ENCODE measurements around the gene PCCA. TPM values are rescaled to one million over a fixed set of nuclear protein-coding genes. Genes with fewer than 3 reads are reported as not detected.
A peak's percentile ranks its signal among the peaks of the same experiment; 100 is the strongest.

Gene PCCA
- polyA plus RNA-seq, 1 experiment, result 22.6 TPM

- Histone ChIP-seq H3K27me3 (ENCODE audit: control insufficient read depth, insufficient read depth, low read length) (no peaks in the 10 kb centered on the region), H3K4me3 (ENCODE audit: low read depth, low read length) (no peak overlapping the region), H3K27ac (ENCODE audit: low read depth, low read length) (no peak overlapping the region), H3K9me3 (ENCODE audit: control insufficient read depth, insufficient read depth, low read length) (no peaks in the 10 kb centered on the region; the same call in 1 of the 2 replicates)
- DNase-seq (ENCODE audit: low read depth, low spot score), result no peak
- TF ChIP-seq CTCF (IDR thresholded peaks at IDR 0.05; ENCODE audit: low read depth, low read length), result no peak
- ChIA-PET CTCF (interaction anchor here (1.1 to 2.1 kb wide), 6 partner anchors 12 to 887 kb away, joined by 3 to 10 read pairs (median 4); no protein-coding TSS in a partner anchor), POLR2A (interaction anchor here (0.6 kb wide), 1 partner anchor 555 kb away, joined by 13 read pairs; no protein-coding TSS in a partner anchor)
Measured at GRCh38 chr13:100541897-100542825, 453.3 kb downstream of the PCCA start.

GRCh38 chr13:100542826-100543156 lies 453.9 kb downstream of the PCCA start:
- TF ChIP-seq CTCF (IDR thresholded peaks at IDR 0.05; ENCODE audit: low read depth, low read length), result peak; percentile 70
- ChIA-PET POLR2A (interaction anchor here (0.6 kb wide), 1 partner anchor 556 kb away, joined by 13 read pairs; no protein-coding TSS in a partner anchor), CTCF (interaction anchor here (1.1 to 2.1 kb wide), 8 partner anchors 12 to 887 kb away, joined by 3 to 10 read pairs (median 4); no protein-coding TSS in a partner anchor)
- DNase-seq (ENCODE audit: low read depth, low spot score), result no peak
- Histone ChIP-seq H3K27me3 (ENCODE audit: control insufficient read depth, insufficient read depth, low read length) (no peaks in the 10 kb centered on the region), H3K27ac (ENCODE audit: low read depth, low read length) (no peak overlapping the region), H3K9me3 (ENCODE audit: control insufficient read depth, insufficient read depth, low read length) (no peaks in the 10 kb centered on the region; the same call in 1 of the 2 replicates), H3K4me3 (ENCODE audit: low read depth, low read length) (no peak overlapping the region)

GRCh38 chr13:100543872-100544602 lies 455.1 kb downstream of the PCCA start:
- Histone ChIP-seq H3K9me3 (ENCODE audit: control insufficient read depth, insufficient read depth, low read length) (no peaks in the 10 kb centered on the region; the same call in 1 of the 2 replicates), H3K27ac (ENCODE audit: low read depth, low read length) (no peak overlapping the region), H3K4me3 (ENCODE audit: low read depth, low read length) (no peak overlapping the region), H3K27me3 (ENCODE audit: control insufficient read depth, insufficient read depth, low read length) (no peaks in the 10 kb centered on the region)
- ChIA-PET POLR2A (no interaction called here), CTCF (interaction anchor here (0.7 to 1.6 kb wide), 4 partner anchors 13 to 570 kb away, joined by 3 to 6 read pairs (median 4); no protein-coding TSS in a partner anchor)
- DNase-seq (ENCODE audit: low read depth, low spot score), result no peak
- no peak for TF ChIP-seq CTCF (IDR thresholded peaks at IDR 0.05; ENCODE audit: low read depth, low read length)

GRCh38 chr13:100544866-100545683 lies 456.2 kb downstream of the PCCA start:
- H3K27me3 ChIP-seq (ENCODE audit: control insufficient read depth, insufficient read depth, low read length), result no peaks in the 10 kb centered on the region
- ChIA-PET POLR2A (no interaction called here), CTCF (no interaction called here)
- H3K4me3 ChIP-seq (ENCODE audit: low read depth, low read length), result no peak overlapping the region
- no peak for TF ChIP-seq CTCF (IDR thresholded peaks at IDR 0.05; ENCODE audit: low read depth, low read length)
- no peaks in the 10 kb centered on the region; the same call in 1 of the 2 replicates for H3K9me3 ChIP-seq (ENCODE audit: control insufficient read depth, insufficient read depth, low read length)
- no peak for DNase-seq (ENCODE audit: low read depth, low spot score)
- no peak overlapping the region for H3K27ac ChIP-seq (ENCODE audit: low read depth, low read length)

Data from AG04450 (cell line).